K562 (cell line): ENCODE results near the gene SLC7A4. TPM values are rescaled to one million over a fixed set of nuclear protein-coding genes. Genes with fewer than 3 reads are reported as not detected.

ENCODE experiments used
- BDP1 ChIP-seq: IDR thresholded peaks from 3 replicates; pipeline ENCODE4 v1.6.1; 2011; ENCODE audit not compliant: insufficient read length, insufficient read depth
- BRD4 ChIP-seq: fragments of 200-600 bp; sonication (generic); IDR thresholded peaks from 2 replicates; pipeline ENCODE4 v1.6.1; 2017; ENCODE audit warnings: inconsistent platforms
- BRF2 ChIP-seq: IDR thresholded peaks from 3 replicates; pipeline ENCODE4 v1.6.1; 2011; ENCODE audit warnings: borderline replicate concordance, mild to moderate bottlenecking; ENCODE audit not compliant: insufficient read length, insufficient read depth
- E2F4 ChIP-seq: sonication (generic); formaldehyde crosslinking; IDR thresholded peaks from 2 replicates; pipeline ENCODE4 v1.8.0; 2022; ENCODE audit warnings: mild to moderate bottlenecking, low read depth, missing genetic modification reagents
- EP300 ChIP-seq: IDR thresholded peaks from 2 replicates; pipeline ENCODE4 v1.6.1; 2012; ENCODE audit warnings: low read length, improper control_type of control experiment
- ETV1 ChIP-seq: fragments of 450-650 bp; conservative IDR thresholded peaks from 2 replicates; pipeline ENCODE4 v1.6.1; 2016; ENCODE audit warnings: missing genetic modification characterization, control low read depth, low read depth, missing compliant biosample characterization
- EWSR1 ChIP-seq: fragments of 450-650 bp; IDR thresholded peaks from 2 replicates; pipeline ENCODE4 v1.6.1; 2018; ENCODE audit warnings: borderline replicate concordance, mild to moderate bottlenecking, low read depth, moderate library complexity; ENCODE audit not compliant: partially characterized antibody
- FOXA1 ChIP-seq: fragments of 450-650 bp; IDR thresholded peaks from 2 replicates; pipeline ENCODE4 v1.6.1; 2016; ENCODE audit warnings: mild to moderate bottlenecking, borderline replicate concordance
- HMGXB4 ChIP-seq: sonication (generic); formaldehyde crosslinking; IDR thresholded peaks from 2 replicates; pipeline ENCODE4 v1.8.1; 2023; ENCODE audit warnings: mild to moderate bottlenecking, missing genetic modification reagents
- KAT8 ChIP-seq: fragments of 450-650 bp; IDR thresholded peaks from 2 replicates; pipeline ENCODE4 v1.6.1; 2016; ENCODE audit warnings: low read depth, mild to moderate bottlenecking
- NFXL1 ChIP-seq: fragments of 450-650 bp; formaldehyde crosslinking; IDR thresholded peaks from 2 replicates; pipeline ENCODE4 v1.4.0; 2021; ENCODE audit warnings: mild to moderate bottlenecking
- RBFOX2 ChIP-seq: fragments of 200-400 bp; formaldehyde crosslinking; IDR thresholded peaks from 2 replicates; pipeline ENCODE4 v1.6.1; 2017; ENCODE audit warnings: low read depth, mild to moderate bottlenecking, low read length, moderate library complexity
- RCOR1 ChIP-seq, 2 experiments: IDR thresholded peaks; 2 replicates each; pipeline ENCODE4 v1.6.1; 2012; ENCODE audit warnings: low read depth in 2 of 2, low read length in 2 of 2, borderline replicate concordance in 1 of 2, improper control_type of control experiment in 1 of 2
- SIX5 ChIP-seq, 2 experiments: IDR thresholded peaks; 2 replicates each; pipeline ENCODE4 v1.6.1; 2011; ENCODE audit warnings: low read length in 2 of 2, borderline replicate concordance in 1 of 2, low read depth in 1 of 2, mild to moderate bottlenecking in 1 of 2, moderate library complexity in 1 of 2; ENCODE audit not compliant: insufficient read depth in 1 of 2
- ZBTB5 ChIP-seq: fragments of 450-650 bp; IDR thresholded peaks from 2 replicates; pipeline ENCODE4 v1.6.1; 2017; ENCODE audit warnings: antibody characterized with exemption
- ZEB2 ChIP-seq: fragments of 450-650 bp; IDR thresholded peaks from 2 replicates; pipeline ENCODE4 v1.6.1; 2016
- ZFP30 ChIP-seq: fragments of 250-450 bp; sonication (Bioruptor Pico); IDR thresholded peaks from 2 replicates; pipeline ENCODE4 v1.8.0; 2022; ENCODE audit warnings: moderate library complexity, mild to moderate bottlenecking, inconsistent platforms, borderline replicate concordance
- ZFP91 ChIP-seq: sonication (generic); formaldehyde crosslinking; IDR thresholded peaks from 2 replicates; pipeline ENCODE4 v1.8.0; 2022; ENCODE audit warnings: mild to moderate bottlenecking, missing genetic modification reagents
- ZKSCAN1 ChIP-seq: fragments of 150-350 bp; IDR thresholded peaks from 2 replicates; pipeline ENCODE4 v1.6.1; 2016; ENCODE audit warnings: low read depth, low read length
- ZNF41 ChIP-seq: fragments of 250-450 bp; sonication (Bioruptor Pico); conservative IDR thresholded peaks from 2 replicates; pipeline ENCODE4 v1.4.0; 2020; ENCODE audit warnings: mild to moderate bottlenecking
- polyA plus RNA-seq, 8 experiments: library from polyadenylated mRNA; depleted of rRNA in 4 of 8; stranded (reverse) in 5 of 8; unstranded in 3 of 8; fragments of >200 nt; fragmentation: Nextera tagmentation in 2 of 8; fragmentation: Illumina TruSeq in 1 of 8; extraction: Ambion mirVana in 2 of 8; extraction: Trizol in 1 of 8; gene quantifications; 2 replicates each; pipeline versions ENCODE4 v1.2.1 to v1.2.3, GENCODE V29; 2011 to 2014; ENCODE audit warnings: inconsistent platforms in 1 of 8, missing spikeins in 1 of 8
- total RNA-seq, 7 experiments: library from RNA; depleted of rRNA in 6 of 7; stranded (reverse); fragments of >200 nt in 6 of 7; fragmentation: Illumina TruSeq in 2 of 7; extraction: Trizol in 2 of 7; gene quantifications; 2 replicates each; pipeline versions ENCODE4 v1.2.1 to v1.2.3, GENCODE V29; 2011 to 2021; ENCODE audit warnings: low replicate concordance in 1 of 7

Gene SLC7A4
- total and polyA plus RNA-seq, 9 of the 15 experiments (the other 6 are each of a cell fraction or from before 2014, with no cell fraction given), result not detected

GRCh38 chr22:21001601-21002325 lies 30.6 kb downstream of the SLC7A4 start, which contains the start of gene THAP7 (continued):
- peak; percentile 82; the same call in 1 of the 2 replicates for TF ChIP-seq ZNF41 (CRISPR knock-in tag)
- no peak for TF ChIP-seq E2F4 (CRISPR knock-in tag)
- TF ChIP-seq BRF2, result no peak
- TF ChIP-seq ETV1 (tag), result no peak
- peak; percentile 88 for TF ChIP-seq ZKSCAN1
- TF ChIP-seq FOXA1, result no peak
- no peak for TF ChIP-seq RBFOX2
- no peak for TF ChIP-seq KAT8
- TF ChIP-seq RCOR1 (IDR thresholded peaks at IDR 0.05; ENCODE audit: borderline replicate concordance in 1 of 2, low read depth in 2 of 2, low read length in 2 of 2), result peak; percentile 11 to 88; a peak in 3 of 4 replicates
- no peak for TF ChIP-seq EWSR1
- TF ChIP-seq SIX5 (IDR thresholded peaks at IDR 0.05; ENCODE audit: borderline replicate concordance in 1 of 2, insufficient read depth in 1 of 2, low read depth in 1 of 2, low read length in 2 of 2), result peak in 1 of 2 experiments; percentile 32; a peak in 2 of 4 replicates
- peak; percentile 87; the same call in 1 of the 2 replicates for TF ChIP-seq BRD4
- no peak for TF ChIP-seq ZEB2
- no peak for TF ChIP-seq ZBTB5
- no peak for TF ChIP-seq BDP1
- TF ChIP-seq ZFP91 (CRISPR knock-in tag), result no peak
- peak; percentile 99 for TF ChIP-seq HMGXB4 (CRISPR knock-in tag)
- peak; percentile 30; the same call in 1 of the 2 replicates for TF ChIP-seq ZFP30 (CRISPR knock-in tag)
- TF ChIP-seq EP300, result peak; percentile 60
- TF ChIP-seq NFXL1 (CRISPR knock-in tag), result peak; percentile 65
